ENCODE results near the gene SCN8A.

The SCN8A gene

GRCh38 chr12:51848841-51849735, 258.1 kb downstream of the SCN8A start:
- peaks cover 3% of the 10 kb centered on the region for H3K36me3 Mint-ChIP-seq (ENCODE audit: low read depth)
- peaks cover 56% of the 10 kb centered on the region for H3K4me1 Mint-ChIP-seq
- peak overlapping the region; percentile 71 to 83 (median 80) for H3K27ac Mint-ChIP-seq
- H3K27me3 Mint-ChIP-seq (ENCODE audit: low read depth), result peaks cover 40% of the 10 kb centered on the region
- H3K4me3 Mint-ChIP-seq, result peak overlapping the region; percentile 71 to 83 (median 78)
- peak in 2 of 3 experiments; percentile 12 to 32 for TF ChIP-seq CTCF (IDR thresholded peaks at IDR 0.05; ENCODE audit: unreplicated experiment in 3 of 3)
- no peaks in the 10 kb centered on the region for H3K9me3 Mint-ChIP-seq

- no peak for TF ChIP-seq CTCF (IDR thresholded peaks at IDR 0.05; ENCODE audit: unreplicated experiment in 3 of 3)
- H3K27me3 Mint-ChIP-seq (ENCODE audit: low read depth), result peaks cover 33% of the 10 kb centered on the region
- H3K27ac Mint-ChIP-seq, result peak overlapping the region; percentile 71 to 83 (median 80)
- peaks cover 44% of the 10 kb centered on the region for H3K4me1 Mint-ChIP-seq
- H3K9me3 Mint-ChIP-seq, result no peaks in the 10 kb centered on the region
- peak overlapping the region; percentile 71 to 83 (median 78) for H3K4me3 Mint-ChIP-seq
- H3K36me3 Mint-ChIP-seq (ENCODE audit: low read depth), result no peaks in the 10 kb centered on the region
Measured at GRCh38 chr12:51850081-51850964, 259.3 kb downstream of the SCN8A start.

- Mint-ChIP-seq H3K27ac (peak overlapping the region; percentile 71 to 83 (median 80)), H3K36me3 (ENCODE audit: low read depth) (no peaks in the 10 kb centered on the region), H3K27me3 (ENCODE audit: low read depth) (peaks cover 31% of the 10 kb centered on the region), H3K9me3 (no peaks in the 10 kb centered on the region), H3K4me1 (peaks cover 43% of the 10 kb centered on the region), H3K4me3 (peak overlapping the region; percentile 19 to 65 (median 56))
- TF ChIP-seq CTCF (IDR thresholded peaks at IDR 0.05; ENCODE audit: unreplicated experiment in 3 of 3), result no peak
Measured at GRCh38 chr12:51850965-51851299, 259.9 kb downstream of the SCN8A start.

GRCh38 chr12:51851413-51852124, 260.5 kb downstream of the SCN8A start:
- H3K4me1 Mint-ChIP-seq, result peaks cover 43% of the 10 kb centered on the region
- H3K9me3 Mint-ChIP-seq, result no peaks in the 10 kb centered on the region
- H3K27ac Mint-ChIP-seq, result peak overlapping the region; percentile 71 to 83 (median 80)
- H3K4me3 Mint-ChIP-seq, result peak overlapping the region; percentile 39 to 65 (median 56)
- H3K27me3 Mint-ChIP-seq (ENCODE audit: low read depth), result peaks cover 30% of the 10 kb centered on the region
- TF ChIP-seq CTCF (IDR thresholded peaks at IDR 0.05; ENCODE audit: unreplicated experiment in 3 of 3), result no peak
- H3K36me3 Mint-ChIP-seq (ENCODE audit: low read depth), result no peaks in the 10 kb centered on the region

GRCh38 chr12:51852404-51853137, 261.5 kb downstream of the SCN8A start:
- H3K4me3 Mint-ChIP-seq, result peak overlapping the region; percentile 1 to 56 (median 50)
- H3K27me3 Mint-ChIP-seq (ENCODE audit: low read depth), result peaks cover 34% of the 10 kb centered on the region
- H3K27ac Mint-ChIP-seq, result peak overlapping the region; percentile 54 to 80 (median 71)
- no peaks in the 10 kb centered on the region for H3K36me3 Mint-ChIP-seq (ENCODE audit: low read depth)
- no peaks in the 10 kb centered on the region for H3K9me3 Mint-ChIP-seq
- TF ChIP-seq CTCF (IDR thresholded peaks at IDR 0.05; ENCODE audit: unreplicated experiment in 3 of 3), result no peak
- H3K4me1 Mint-ChIP-seq, result peaks cover 49% of the 10 kb centered on the region
